HG02623 (cell line): ENCODE data around the gene RAPGEF5.

Experiments
- ATAC-seq: cut with Tn5 transposase; IDR thresholded peaks from one replicate; pipeline ENCODE4 v1.9.1; 2021; ENCODE audit warnings: moderate library complexity; ENCODE audit not compliant: unreplicated experiment

RAPGEF5 gene

GRCh38 chr7:22167482-22167881, 189.5 kb downstream of the RAPGEF5 start:
- ATAC-seq: no peak

DNA sequence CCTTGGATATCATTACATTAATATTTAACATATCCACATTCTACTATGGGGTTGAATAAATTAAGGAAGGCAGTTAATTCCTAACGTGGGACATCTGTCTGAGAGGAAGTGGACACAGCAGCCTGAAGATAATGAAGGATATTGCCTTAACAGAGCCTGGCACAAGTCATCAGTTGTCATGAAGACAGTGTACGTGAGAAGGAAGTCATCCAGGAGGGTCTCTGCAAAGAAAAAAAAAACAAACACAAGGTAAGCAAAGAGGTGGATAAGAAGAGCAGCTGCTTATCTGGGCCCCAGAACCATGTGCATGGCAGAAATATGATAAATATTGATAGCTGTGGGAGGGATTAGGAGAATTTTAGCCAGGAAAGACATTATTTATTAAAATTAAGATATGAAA, 190.0 kb downstream of the RAPGEF5 start:
- no peak for ATAC-seq

DNA sequence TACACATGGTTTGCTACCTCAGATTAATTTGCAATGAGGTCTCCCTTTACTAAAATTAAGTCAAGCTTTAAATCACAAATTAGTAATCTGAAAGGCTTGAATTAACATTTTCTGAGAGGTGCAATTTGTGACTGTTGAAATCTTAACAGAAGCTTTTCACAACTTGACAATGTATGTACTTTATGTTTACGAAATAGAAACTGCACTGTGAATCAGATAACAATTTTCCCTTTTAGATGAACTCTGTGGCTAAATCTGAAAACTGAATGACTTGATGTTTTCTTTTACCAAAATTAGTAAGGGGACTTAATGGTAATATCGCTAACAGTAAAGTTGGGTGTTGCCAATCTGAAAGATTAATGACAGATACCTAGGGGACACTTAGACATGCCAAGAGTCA, 197.6 kb downstream of the RAPGEF5 start:
- no peak for ATAC-seq

GRCh38 chr7:22157552-22157951, 199.4 kb downstream of the RAPGEF5 start:
- no peak for ATAC-seq

DNA sequence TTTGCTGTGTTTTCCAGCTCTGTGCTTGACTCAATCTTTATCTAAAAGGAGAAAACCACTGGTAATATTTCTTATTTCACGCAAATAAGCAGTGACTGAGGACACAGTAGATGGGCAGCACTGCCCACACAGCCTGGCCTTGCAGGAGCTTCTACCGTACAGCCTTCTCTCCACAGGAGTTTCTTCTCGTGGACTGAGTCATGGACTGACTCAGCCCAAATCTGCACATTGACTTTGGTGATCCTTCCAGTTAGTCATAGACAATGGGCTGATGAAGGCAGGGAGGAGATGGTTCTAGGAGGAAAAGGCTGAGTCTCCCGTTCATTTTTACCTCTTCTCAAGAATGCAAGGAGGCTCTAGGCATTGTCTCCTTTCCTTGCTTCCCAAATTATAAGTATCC, 200.7 kb downstream of the RAPGEF5 start:
- ATAC-seq: no peak

DNA sequence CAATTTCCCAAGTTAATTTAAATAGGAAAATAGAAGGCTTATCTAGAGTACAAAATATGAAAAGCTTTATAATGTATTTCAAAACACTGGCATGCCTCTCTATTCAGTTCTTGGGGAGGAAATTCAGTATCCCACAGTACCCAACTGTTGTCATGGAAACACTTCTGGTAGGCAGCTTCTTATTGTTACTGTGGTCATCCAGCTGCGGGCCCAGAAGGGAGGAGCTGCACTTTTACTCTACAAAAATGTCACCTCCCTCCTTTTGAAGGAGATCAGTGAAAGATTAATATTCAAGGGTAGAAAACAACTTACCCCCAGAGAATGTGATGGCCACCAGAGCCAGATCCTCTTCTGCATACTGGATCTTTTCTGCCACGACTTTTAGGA, 202.8 kb downstream of the RAPGEF5 start:
- ATAC-seq: no peak

GRCh38 chr7:22153432-22154142, 203.4 kb downstream of the RAPGEF5 start:
- no peak for ATAC-seq

- no peak for ATAC-seq
Observed at GRCh38 chr7:22152690-22153089, 204.3 kb downstream of the RAPGEF5 start.

DNA sequence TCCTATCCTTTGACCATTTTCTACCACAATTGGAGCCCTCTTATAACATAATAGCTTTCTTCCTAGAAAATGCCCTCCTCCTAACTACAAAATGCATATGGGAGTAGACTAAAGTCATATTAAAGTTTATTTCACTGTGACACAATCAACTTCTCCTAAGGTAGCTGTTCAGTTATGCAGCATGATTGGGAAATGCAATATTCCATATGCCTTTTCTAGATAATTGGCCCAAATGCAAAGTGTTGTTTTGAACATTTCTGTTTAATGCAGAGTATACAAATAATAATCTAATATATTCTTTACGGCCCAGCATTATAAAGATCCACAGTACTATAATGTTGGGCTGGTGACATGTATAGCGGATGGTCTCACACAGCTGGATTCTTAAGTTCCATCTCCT, 205.1 kb downstream of the RAPGEF5 start:
- no peak for ATAC-seq

DNA sequence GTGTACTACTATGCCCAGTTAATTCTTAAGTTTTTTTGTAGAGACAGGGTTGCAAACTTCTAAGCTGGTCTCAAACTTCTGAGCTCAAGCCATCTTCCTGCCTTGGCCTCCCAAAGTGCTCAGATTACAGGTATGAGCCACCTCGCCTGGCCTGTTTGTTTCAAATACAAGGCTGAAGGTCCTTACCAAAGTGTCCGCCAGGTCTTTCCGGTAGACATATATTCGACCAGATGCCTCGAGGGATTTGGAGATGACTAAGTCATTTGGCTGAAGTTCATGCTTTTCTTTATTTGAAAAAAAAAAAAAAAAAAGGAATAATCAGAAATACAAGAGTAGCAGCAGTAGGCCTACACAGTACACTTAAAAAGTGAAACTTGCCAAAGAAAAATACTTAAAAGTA, 206.7 kb downstream of the RAPGEF5 start:
- no peak for ATAC-seq

DNA sequence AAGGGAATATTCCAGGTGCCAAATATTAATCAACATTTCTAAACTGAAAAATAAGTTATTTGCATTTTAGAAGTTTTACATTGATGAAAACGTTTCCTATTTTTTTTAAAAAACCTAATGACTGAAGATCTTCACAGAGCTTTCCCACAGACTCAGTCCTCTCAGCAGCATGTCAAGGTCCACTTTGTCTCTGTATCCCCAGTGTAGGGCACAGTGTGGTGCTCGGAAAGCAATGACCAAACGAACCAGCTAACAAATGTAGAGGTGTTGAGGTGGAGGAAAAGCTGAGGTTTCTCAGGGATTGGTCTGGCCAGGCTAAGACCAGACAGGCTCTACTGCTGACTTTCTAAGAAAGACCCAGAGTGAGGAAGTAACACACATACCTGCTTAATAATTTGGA, 209.1 kb downstream of the RAPGEF5 start:
- no peak for ATAC-seq

GRCh38 chr7:22146961-22147512, 209.9 kb downstream of the RAPGEF5 start:
- ATAC-seq: no peak

- no peak for ATAC-seq
Observed at GRCh38 chr7:22144950-22145349, 212.0 kb downstream of the RAPGEF5 start.

DNA sequence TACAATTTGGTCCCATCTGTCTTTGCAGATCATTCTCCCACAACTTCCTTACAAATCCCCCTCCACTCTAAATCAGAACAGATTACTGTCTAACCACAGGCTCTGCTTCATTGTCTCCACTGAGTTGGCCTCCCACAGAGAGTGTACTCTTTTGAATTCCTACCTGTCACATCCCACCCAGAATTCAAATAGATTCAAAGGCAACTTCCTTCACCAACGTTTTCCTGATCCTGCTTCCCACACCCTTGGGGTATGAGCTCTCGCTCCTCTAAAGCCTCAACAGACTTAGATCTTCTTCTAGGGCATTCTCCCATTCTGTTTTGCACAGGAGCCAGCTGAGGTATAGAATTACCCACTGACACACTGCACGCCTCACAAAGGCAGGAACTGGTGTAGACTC, 213.5 kb downstream of the RAPGEF5 start:
- ATAC-seq: no peak

GRCh38 chr7:22142572-22142971, 214.4 kb downstream of the RAPGEF5 start:
- ATAC-seq: no peak

DNA sequence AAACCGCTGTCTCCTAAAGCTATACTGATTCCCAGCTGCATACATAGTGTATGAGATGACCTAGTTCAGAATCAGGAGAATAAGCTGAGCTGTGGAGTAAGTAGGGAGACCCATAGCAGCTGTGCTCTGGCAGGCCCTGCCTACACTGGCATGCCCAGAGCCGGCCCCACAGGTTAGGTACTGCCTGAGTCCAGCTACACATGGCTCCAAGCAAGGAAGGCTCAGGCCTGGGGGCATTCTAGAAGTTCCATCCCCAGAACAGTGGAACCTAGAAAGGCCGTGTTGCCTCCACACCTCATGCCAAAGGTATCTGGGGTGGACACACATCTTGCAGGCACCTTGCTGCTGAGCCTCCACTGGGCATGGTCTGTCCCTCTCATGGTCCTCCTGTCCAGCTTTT, 215.6 kb downstream of the RAPGEF5 start:
- no peak for ATAC-seq

DNA sequence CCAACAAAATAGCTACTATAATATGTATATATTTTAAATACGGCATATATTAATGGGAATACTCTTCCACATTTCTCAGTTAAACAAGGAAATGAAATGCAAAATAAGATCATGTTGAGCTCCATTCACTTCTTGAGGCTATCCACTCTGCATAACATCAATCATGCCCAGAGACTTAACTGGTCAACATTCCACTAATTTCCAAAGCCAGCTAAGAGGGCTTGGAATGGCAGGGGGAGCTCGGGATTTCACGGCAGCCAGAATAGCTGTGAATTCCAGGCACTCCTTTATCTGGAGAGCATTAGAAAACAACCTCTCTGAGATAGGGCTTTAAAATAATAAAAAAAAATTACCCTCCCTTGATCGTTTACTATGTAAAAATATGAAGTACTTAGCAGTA, 216.4 kb downstream of the RAPGEF5 start:
- no peak for ATAC-seq

DNA sequence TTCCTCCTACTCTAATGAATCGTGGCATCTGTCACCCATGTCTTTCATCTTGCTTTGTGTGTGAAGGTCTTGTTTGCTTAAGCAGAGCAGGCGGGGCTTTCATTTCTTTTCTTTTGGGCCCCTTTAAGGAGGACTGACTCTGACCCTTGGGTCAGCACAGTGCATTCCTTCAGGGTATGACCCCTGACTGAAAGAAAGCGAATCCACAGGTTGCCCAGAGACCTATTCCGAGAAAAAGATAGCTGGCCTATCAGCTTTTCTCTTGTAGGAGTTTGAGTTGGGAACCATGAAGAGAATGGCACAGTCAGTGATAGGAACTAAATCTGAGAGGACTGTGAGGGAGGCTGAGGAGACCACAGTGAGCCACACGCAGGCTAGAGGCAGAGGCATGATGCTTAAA, 218.1 kb downstream of the RAPGEF5 start:
- no peak for ATAC-seq

DNA sequence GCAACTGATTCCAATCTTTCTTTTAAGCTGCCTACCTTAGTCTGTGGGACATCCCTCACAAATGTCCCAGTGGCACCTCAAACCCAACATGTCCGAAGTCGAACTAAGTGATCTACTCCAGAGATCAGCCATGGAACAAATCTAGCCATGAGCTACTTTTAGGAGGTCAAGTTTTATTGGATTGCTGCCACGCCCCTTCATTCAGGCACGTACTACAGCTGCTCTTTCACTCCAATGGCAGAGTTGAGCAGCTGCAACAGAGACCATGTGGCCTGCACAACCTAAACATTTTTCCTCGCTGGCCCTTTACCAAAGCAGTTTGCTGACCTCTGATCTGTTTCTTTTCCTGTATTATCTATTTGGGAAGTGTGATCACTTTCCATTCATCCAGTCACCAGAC, 218.8 kb downstream of the RAPGEF5 start:
- ATAC-seq: no peak

DNA sequence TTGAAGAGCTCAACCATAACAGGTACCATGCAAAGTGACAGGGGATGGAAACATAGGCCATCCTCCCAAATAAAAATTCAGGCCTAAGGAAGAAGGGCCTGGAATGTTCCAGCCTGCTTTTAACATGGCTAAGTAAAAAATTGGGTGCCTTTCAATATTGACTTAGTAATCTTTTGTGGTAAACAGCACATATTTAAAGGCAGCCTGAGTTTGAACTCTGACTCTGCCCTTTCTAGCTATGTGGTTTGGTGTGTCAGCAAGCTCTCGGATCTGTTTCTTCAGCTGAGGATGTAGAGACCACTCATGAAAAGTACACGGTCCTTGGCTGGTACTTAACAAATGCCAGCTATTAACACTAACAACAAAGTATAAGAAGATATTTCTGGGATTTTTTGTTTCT, 219.5 kb downstream of the RAPGEF5 start:
- ATAC-seq: no peak

DNA sequence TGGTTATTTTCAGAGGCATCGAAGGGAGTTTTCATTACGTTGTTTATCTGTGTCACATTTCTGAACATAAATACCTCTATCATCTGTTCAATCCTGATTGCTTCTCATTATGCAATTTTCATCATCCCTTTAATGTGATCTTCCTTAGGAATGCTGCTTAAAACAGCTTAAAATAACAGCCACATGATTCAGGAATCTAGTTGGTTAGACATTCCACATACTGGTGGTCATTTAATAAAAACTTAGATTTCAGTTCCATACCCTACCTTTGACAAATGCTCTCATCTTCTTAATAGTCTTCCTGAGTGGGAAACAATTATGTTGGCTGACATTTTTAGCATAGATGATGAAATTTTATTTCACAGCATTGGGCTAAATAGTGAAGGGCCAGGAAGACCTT, 219.9 kb downstream of the RAPGEF5 start:
- ATAC-seq: no peak

DNA sequence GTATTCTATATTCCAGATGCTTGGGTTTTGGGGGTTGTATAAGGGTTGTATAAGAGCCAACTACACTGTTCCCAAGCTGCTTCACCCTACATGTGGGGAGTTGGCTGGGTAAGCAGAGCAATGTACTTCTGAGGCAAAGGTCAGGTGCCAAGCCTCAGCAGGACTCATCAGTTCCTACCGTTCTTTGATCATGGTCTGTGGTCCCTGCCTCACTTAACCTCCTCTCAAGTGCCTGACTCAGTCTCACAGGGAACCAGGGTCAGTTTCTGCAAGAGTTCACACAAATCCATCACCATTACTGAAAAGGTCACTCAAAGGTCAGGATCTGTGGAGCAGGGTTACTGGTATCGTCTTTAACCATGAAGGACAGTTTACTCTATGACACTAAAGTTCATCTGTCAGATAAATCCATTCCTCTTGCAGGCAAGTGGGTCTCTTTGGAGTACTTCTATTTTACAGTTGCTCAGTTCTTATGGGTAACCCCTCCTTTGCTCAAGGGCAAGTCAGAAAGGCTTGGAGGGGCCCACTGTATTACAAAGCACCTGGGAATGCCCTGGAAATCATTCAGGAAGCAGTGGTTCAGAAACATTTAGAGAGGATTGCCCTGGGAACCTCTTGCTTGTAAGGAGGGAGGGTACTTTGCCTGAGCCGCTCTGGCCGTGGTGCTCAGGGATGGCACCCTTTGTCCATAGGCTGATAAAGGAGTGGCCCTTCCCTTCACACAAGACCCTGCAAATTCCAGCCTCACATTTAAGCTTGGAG, 227.0 kb downstream of the RAPGEF5 start:
- no peak for ATAC-seq
